HG03196 (cell line): Measurements from ENCODE around the gene SLC39A5.
"Not testable (repeated sequence)": the region's sequence is repeated elsewhere in the genome, so short reads cannot be mapped to it uniquely, and the experiment has no call there.

Source experiments
- ATAC-seq: cut with Tn5 transposase; IDR thresholded peaks from one replicate; pipeline ENCODE4 v1.9.1; 2021; ENCODE audit not compliant: unreplicated experiment

SLC39A5 gene

DNA sequence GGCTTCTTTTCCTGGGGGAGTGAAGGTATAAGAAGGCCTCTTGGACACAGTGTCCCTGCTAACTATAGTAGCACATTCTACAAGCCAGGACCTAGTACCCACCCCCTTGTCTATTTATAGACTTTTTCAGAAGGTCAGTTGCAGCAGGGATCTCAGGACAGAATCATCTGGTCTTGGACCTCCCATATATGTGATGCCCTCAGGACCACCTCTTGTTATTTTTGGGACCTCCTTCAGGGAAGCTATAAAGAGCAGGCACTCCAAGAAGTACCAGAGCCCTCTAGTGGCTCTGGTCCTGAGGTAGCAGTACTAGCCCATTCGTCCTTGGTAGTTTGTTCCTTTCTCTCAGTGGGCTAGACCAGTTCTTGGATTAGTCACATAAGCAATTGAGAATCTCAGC lies 41.2 kb downstream of the SLC39A5 start:
- no peak for ATAC-seq

DNA sequence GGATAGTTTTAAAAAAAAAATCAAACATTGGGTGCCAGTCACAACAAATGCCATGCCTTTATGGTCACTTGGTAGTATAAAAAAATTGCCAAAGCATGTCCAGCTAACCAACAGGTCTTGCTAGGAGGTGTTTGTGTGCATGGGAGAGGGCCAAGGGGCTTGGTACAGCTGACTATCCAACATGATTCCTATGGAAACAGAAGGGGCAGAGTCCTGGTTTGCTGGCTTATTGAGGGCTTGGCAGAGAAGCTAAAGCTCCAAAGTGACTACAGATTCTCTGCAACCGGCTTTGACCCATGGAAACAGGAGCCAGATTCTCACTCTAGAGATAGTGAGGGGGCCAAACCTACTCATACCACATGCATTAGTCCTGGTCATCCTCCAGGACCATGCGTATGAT lies 42.6 kb downstream of the SLC39A5 start:
- not testable (repeated sequence) for ATAC-seq

DNA sequence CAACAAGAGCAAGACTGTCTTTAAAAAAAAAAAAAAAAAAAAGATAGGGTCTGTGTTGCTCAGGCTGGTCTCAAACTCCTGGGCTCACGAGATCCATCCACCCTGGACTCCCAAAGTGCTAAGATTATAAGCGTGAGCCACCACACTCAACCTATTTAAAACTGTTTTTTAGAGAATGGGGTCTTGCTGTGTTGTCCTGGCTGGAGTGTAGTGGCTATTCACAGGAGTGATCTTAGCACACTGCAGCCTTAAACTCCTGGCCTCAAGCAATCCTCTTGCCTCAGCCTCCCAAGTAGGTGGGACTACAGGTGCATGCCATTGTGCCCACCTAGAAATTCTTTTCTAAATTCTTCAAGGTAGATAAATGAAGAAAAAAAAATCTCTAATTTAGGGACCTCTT lies 44.4 kb downstream of the SLC39A5 start:
- ATAC-seq: no peak

DNA sequence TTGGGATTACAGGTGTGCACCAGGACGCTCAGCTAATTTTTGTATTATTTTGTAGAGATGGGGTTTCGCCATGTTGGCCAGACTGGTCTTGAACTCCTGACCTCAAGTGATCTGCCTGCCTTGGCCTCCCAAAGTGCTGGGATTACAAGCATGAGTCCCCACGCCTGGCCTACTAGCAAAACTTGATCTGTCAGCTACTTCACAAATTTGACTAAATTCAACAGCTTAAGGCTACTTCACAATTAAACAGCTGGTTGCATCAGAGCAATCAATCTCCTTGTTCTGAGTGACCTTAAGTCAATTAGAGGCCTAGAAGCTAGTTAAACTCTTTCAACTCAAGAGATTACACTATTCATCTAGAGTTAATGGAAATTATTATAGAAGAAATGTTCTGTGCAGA lies 49.1 kb downstream of the SLC39A5 start:
- no peak for ATAC-seq

DNA sequence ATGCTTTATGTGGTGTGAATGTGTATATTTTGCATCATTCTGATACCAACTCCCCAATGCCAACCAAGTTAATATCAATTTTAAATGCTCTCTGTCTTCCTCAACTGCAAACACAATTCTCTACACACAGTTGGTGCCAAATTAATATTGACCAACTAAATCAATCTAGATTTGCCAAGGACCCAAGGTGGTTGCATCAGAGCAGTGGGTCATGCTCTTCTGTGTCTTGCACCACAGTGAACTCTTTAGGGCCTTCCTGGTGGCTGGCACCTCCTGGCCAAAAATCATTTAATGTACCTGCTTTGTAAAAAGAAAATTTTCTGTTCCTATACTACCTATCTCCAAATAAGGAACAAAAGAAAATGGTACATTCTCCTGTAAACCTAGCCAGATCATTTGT lies 51.0 kb downstream of the SLC39A5 start:
- no peak for ATAC-seq

DNA sequence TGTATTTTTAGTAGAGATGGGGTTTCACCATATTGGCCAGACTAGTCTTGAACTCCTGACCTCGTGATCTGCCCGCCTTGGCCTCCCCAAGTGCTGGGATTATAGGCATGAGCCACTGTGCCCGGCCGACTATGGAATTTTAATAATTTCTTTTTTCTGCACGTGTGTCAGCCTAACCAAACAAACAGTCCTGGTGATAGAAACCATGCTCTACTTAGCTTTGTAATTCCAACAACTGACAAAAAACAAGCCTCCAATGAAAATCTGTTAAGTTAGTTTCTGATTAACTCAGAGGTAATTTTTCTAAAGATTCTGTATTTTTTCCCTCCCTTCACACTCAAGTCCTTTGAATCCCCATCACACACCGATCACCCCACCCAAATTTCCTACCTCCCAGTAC lies 52.2 kb downstream of the SLC39A5 start:
- ATAC-seq: no peak

DNA sequence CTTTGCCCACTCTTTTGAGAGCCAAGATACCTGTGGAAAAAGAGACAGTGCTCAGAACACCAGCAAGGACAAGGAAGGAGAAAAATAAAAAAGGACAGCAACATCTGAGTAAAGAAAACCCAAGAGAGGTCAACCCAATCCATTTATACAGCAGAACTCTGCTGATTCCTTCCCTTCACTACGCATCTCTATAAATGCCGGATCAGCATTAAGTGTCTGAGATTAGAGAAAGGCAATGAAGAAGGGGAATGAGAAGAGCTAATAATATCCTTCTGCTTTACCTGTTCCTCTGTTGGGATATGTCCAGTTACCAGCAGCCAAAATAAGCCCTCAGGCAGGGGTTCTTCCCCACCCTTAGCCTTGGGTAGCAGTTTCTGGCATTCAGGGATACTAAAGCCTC lies 52.7 kb downstream of the SLC39A5 start:
- no peak for ATAC-seq

DNA sequence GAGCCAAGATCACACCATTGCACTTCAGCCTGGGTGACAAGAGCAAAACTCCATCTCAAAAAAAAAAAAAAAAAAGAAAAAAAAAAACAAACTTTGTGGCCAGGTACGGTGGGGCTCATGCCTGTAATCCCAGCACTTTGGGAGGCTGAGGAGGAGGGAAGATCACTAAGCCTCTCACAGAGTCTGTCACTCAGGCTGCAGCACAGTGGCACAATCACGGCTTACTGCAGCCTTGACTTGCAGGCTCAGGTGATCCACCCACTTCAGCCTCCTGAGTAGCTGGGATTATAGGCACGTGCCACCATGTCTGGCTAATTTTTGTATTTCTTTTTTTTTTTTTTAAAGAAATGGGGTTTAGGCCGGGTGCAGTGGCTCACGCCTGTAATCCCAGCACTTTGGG lies 54.4 kb downstream of the SLC39A5 start:
- not testable (repeated sequence) for ATAC-seq

DNA sequence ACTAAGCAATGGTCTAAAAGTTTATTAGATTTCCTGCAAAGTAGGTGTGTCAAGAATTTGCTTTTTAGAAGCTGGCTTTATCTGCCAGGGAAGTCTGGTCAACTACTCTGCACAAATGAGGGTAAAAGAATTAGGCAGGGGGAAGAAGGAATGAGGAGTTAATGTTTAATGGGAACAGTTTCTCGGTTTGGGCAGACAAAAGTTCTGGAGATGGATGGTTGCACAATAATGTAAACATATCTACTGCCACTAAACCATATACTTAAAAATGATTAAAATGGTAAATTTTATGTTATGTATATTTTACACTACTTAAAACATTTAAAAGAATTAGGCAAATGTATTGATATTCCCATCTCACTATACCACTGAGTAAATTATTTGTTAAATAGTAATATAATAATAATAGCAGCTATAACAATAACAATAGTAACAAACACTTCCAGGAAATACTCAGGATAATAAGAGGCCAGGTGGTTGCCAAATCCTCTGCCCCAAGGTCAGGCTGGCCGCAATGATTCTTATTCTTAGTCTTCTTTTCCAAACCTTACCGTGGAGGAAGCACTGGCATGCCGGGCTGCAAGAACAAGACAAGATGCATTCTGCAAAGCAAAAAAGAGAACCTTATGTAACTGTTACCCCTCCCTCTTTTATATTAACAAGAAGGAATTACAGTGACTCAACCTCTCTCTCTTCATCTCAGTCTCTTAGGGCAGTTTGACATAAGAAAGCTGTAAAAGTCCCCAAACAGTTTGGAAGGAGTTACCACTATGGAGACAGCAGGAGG lies 56.4 kb downstream of the SLC39A5 start:
- ATAC-seq: no peak
